Neural cell (in vitro differentiated cells): ENCODE data around the gene FHL3. TPM values are rescaled to one million over a fixed set of nuclear protein-coding genes. Genes with fewer than 3 reads are reported as not detected.

ENCODE experiments used
- H2AFZ ChIP-seq: fragments of 200-600, 300-800 bp; sonication (generic), shearing (Covaris generic); 2 replicates; pipeline ENCODE4 v1.6.0; 2014; ENCODE audit warnings: low read depth, mild to moderate bottlenecking, antibody characterized with exemption, low read length, moderate library complexity
- H3F3A ChIP-seq: fragments of 200-600 bp; shearing (Covaris generic); 2 replicates; pipeline ENCODE4 v1.6.1; 2016; ENCODE audit warnings: mild to moderate bottlenecking, moderate library complexity, mixed read lengths, antibody characterized with exemption, low read length; ENCODE audit not compliant: insufficient read depth, poor library complexity, severe bottlenecking
- H3K27ac ChIP-seq: fragments of 200-600, 300-800 bp; sonication (generic), shearing (Covaris generic); 2 replicates; pipeline ENCODE4 v1.5.1; 2014; ENCODE audit warnings: mild to moderate bottlenecking, low read length, moderate library complexity
- H3K27me3 ChIP-seq: fragments of 300-800, 200-600 bp; sonication (generic), shearing (Covaris generic); 2 replicates; pipeline ENCODE4 v1.6.0; 2014; ENCODE audit warnings: mild to moderate bottlenecking, low read depth, low read length, moderate library complexity; ENCODE audit not compliant: insufficient read depth
- H3K36me3 ChIP-seq: fragments of 300-800, 200-600 bp; sonication (generic), shearing (Covaris generic); 2 replicates; pipeline ENCODE4 v1.5.1; 2014; ENCODE audit warnings: mild to moderate bottlenecking, antibody characterized with exemption, low read length, moderate library complexity; ENCODE audit not compliant: insufficient read depth
- H3K4me2 ChIP-seq: fragments of 300-800, 200-600 bp; sonication (generic), shearing (Covaris generic); 2 replicates; pipeline ENCODE4 v1.6.0; 2014; ENCODE audit warnings: mild to moderate bottlenecking, low read length
- H3K4me3 ChIP-seq: fragments of 300-800, 200-600 bp; sonication (generic), shearing (Covaris generic); 2 replicates; pipeline ENCODE4 v1.5.1; 2014; ENCODE audit warnings: mild to moderate bottlenecking, low read length, moderate library complexity
- H3K79me2 ChIP-seq: fragments of 200-600 bp; shearing (Covaris generic); replicated peaks from 2 replicates; pipeline ENCODE4 v1.6.0; 2014; ENCODE audit warnings: mild to moderate bottlenecking, low read length, moderate library complexity; ENCODE audit not compliant: insufficient read depth
- H3K9ac ChIP-seq: fragments of 300-800, 200-600 bp; sonication (generic), shearing (Covaris generic); 2 replicates; pipeline ENCODE4 v1.6.1; 2016; ENCODE audit warnings: mild to moderate bottlenecking, low read length, mixed read lengths
- H3K9me2 ChIP-seq: fragments of 200-600 bp; shearing (Covaris generic); 2 replicates; pipeline ENCODE4 v1.6.1; 2016; ENCODE audit warnings: mild to moderate bottlenecking, low read length, mixed read lengths; ENCODE audit not compliant: insufficient read depth
- H3K9me3 ChIP-seq: fragments of 200-600, 300-800 bp; sonication (generic), shearing (Covaris generic); 2 replicates; pipeline ENCODE4 v1.6.1; 2016; ENCODE audit warnings: mild to moderate bottlenecking, mixed run types, low read length, moderate library complexity, mixed read lengths
- H4K20me1 ChIP-seq: fragments of 200-600 bp; shearing (Covaris generic); 2 replicates; pipeline ENCODE4 v1.6.1; 2016; ENCODE audit warnings: mild to moderate bottlenecking, mixed run types; ENCODE audit not compliant: insufficient read depth
- CTCF ChIP-seq: fragments of 450-650 bp; IDR thresholded peaks from 2 replicates; pipeline ENCODE4 v1.5.1; 2014; ENCODE audit warnings: antibody characterized with exemption, mild to moderate bottlenecking, moderate library complexity; ENCODE audit not compliant: poor library complexity, severe bottlenecking
- EP300 ChIP-seq: fragments of 450-650 bp; conservative IDR thresholded peaks from 2 replicates; pipeline ENCODE4 v1.6.1; 2014; ENCODE audit warnings: antibody characterized with exemption, mild to moderate bottlenecking, moderate library complexity; ENCODE audit not compliant: poor library complexity, severe bottlenecking
- EZH2 ChIP-seq: fragments of 200-600, 300-800 bp; shearing (Covaris generic), sonication (generic); IDR thresholded peaks from 2 replicates; pipeline ENCODE4 v1.6.1; 2014; ENCODE audit warnings: antibody characterized with exemption, low read length, borderline replicate concordance, mild to moderate bottlenecking; ENCODE audit not compliant: insufficient read depth, poor library complexity, severe bottlenecking
- MXI1 ChIP-seq: fragments of 450-650 bp; conservative IDR thresholded peaks from 2 replicates; pipeline ENCODE4 v1.6.1; 2014; ENCODE audit warnings: antibody characterized with exemption, mild to moderate bottlenecking; ENCODE audit not compliant: poor library complexity, severe bottlenecking
- POLR2AphosphoS5 ChIP-seq: IDR thresholded peaks from 2 replicates; pipeline ENCODE4 v1.6.1; 2012
- RAD21 ChIP-seq: fragments of 450-650 bp; conservative IDR thresholded peaks from 2 replicates; pipeline ENCODE4 v1.6.1; 2014; ENCODE audit warnings: antibody characterized with exemption, mild to moderate bottlenecking, moderate library complexity
- REST ChIP-seq: IDR thresholded peaks from 2 replicates; pipeline ENCODE4 v1.6.1; 2012; ENCODE audit warnings: borderline replicate concordance
- SMC3 ChIP-seq: fragments of 450-650 bp; conservative IDR thresholded peaks from 2 replicates; pipeline ENCODE4 v1.6.1; 2014; ENCODE audit warnings: antibody characterized with exemption, mild to moderate bottlenecking, moderate library complexity; ENCODE audit not compliant: poor library complexity
- TAF1 ChIP-seq: IDR thresholded peaks from 2 replicates; pipeline ENCODE4 v1.6.1; 2012; ENCODE audit warnings: low read depth
- polyA plus RNA-seq: library from polyadenylated mRNA; depleted of rRNA; stranded (reverse); fragments of >200 nt; gene quantifications from 2 replicates; pipeline ENCODE4 v1.2.3, GENCODE V29; 2014

The FHL3 gene
- polyA plus RNA-seq, 1 donor from 2014 or later = 3.5 TPM

GRCh38 chr1:38004284-38005108 is 818 bp downstream of the FHL3 start:
- Histone ChIP-seq H3K36me3 (no peaks in the 10 kb centered on the region), H3K4me2 (no peak overlapping the region), H4K20me1 (no peaks in the 10 kb centered on the region), H2AFZ (no peak overlapping the region), H3F3A (no peaks in the 10 kb centered on the region), H3K9ac (peak overlapping the region; percentile 18), H3K9me3 (no peaks in the 10 kb centered on the region), H3K4me3 (peak overlapping the region; percentile 61), H3K79me2 (no peaks in the 10 kb centered on the region), H3K9me2 (no peaks in the 10 kb centered on the region), H3K27me3 (peaks cover 12% of the 10 kb centered on the region), H3K27ac (no peak overlapping the region)
- TF ChIP-seq SMC3 = no peak

- H3K4me2 ChIP-seq = no peak overlapping the region
- no peaks in the 10 kb centered on the region for H3F3A ChIP-seq
- no peak overlapping the region for H3K27ac ChIP-seq
- H3K9me3 ChIP-seq = no peaks in the 10 kb centered on the region
- no peaks in the 10 kb centered on the region for H3K9me2 ChIP-seq
- H3K4me3 ChIP-seq = no peak overlapping the region
- peaks cover 12% of the 10 kb centered on the region for H3K27me3 ChIP-seq
- H3K9ac ChIP-seq = no peak overlapping the region
- H2AFZ ChIP-seq = no peak overlapping the region
- H4K20me1 ChIP-seq = no peaks in the 10 kb centered on the region
- H3K79me2 ChIP-seq = no peaks in the 10 kb centered on the region
- H3K36me3 ChIP-seq = no peaks in the 10 kb centered on the region
- TF ChIP-seq RAD21 = no peak
- TF ChIP-seq REST = no peak
- no peak for TF ChIP-seq TAF1
- TF ChIP-seq EZH2 = no peak
These were observed 1.8 kb downstream of the FHL3 start for GRCh38 chr1:38003261-38004250.

- Histone ChIP-seq H2AFZ (no peak overlapping the region), H3K9ac (no peak overlapping the region), H3K36me3 (no peaks in the 10 kb centered on the region), H3K9me3 (no peaks in the 10 kb centered on the region), H3K27me3 (peaks cover 17% of the 10 kb centered on the region), H3K27ac (no peak overlapping the region), H3F3A (no peaks in the 10 kb centered on the region), H3K4me2 (no peak overlapping the region), H3K79me2 (no peaks in the 10 kb centered on the region), H3K4me3 (no peak overlapping the region), H4K20me1 (no peaks in the 10 kb centered on the region), H3K9me2 (no peaks in the 10 kb centered on the region)
- no peak for TF ChIP-seq EP300
- TF ChIP-seq RAD21 = no peak
- TF ChIP-seq REST = no peak
- no peak for TF ChIP-seq POLR2AphosphoS5
- TF ChIP-seq MXI1 = no peak
- TF ChIP-seq CTCF = no peak
- no peak for TF ChIP-seq TAF1
These were observed 4.5 kb downstream of the FHL3 start for GRCh38 chr1:38000529-38001455.
